ENCODE measurements around the gene DCLRE1A.

Gene DCLRE1A

GRCh38 chr10:113808168-113808567 is 45.7 kb downstream of the DCLRE1A start:
- no peak overlapping the region for H3K27ac ChIP-seq
- TF ChIP-seq CTCF (conservative IDR thresholded peaks at IDR 0.05): no peak

GRCh38 chr10:113806503-113806902 is 47.4 kb downstream of the DCLRE1A start:
- no peak overlapping the region for H3K27ac ChIP-seq
- no peak for TF ChIP-seq CTCF (conservative IDR thresholded peaks at IDR 0.05)

DNA sequence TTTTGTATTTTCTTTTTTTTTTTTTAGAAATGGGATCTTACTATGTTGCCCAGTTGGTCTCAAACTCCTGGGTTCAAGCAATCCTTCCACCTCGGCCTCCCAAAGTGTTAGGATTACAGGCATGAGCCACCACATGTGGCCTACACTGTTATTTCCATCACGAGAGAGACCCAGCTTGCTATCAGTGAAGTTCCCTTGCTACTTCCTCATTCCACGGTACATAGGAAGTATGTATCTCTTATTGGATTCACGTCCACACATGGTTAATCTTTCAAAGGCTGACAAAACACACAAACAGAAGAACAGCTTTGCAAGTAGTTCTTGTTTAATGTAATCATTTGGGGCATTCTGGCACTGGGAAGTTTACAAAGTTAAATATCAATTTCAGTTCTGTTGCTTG is 50.9 kb downstream of the DCLRE1A start:
- peak overlapping the region; percentile 50 for H3K27ac ChIP-seq
- no peak for TF ChIP-seq CTCF (conservative IDR thresholded peaks at IDR 0.05)

- H3K27ac ChIP-seq: no peak overlapping the region
- no peak for TF ChIP-seq CTCF (conservative IDR thresholded peaks at IDR 0.05)
Measured at GRCh38 chr10:113801569-113801968, 52.3 kb downstream of the DCLRE1A start.

DNA sequence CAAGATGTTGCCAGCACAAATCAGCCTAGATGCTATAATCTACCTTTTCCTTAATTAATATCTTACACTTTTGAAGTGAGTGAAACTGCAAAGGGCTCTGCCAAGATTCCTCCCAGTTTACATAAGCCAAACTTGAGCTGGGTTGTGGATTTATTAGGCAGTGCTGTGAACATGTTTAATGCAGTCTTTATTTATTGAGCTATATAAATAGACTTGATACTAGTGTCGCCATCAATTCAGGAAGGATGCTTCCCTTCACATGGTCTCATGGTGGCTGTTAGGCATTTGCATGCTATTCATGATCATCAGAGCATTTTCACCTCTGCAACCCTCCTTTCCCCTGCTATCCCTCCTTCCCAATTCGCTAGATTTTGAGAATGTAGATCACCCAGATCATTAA is 62.2 kb downstream of the DCLRE1A start:
- no peak for TF ChIP-seq CTCF (conservative IDR thresholded peaks at IDR 0.05)
- H3K27ac ChIP-seq: peak overlapping the region; percentile 58

DNA sequence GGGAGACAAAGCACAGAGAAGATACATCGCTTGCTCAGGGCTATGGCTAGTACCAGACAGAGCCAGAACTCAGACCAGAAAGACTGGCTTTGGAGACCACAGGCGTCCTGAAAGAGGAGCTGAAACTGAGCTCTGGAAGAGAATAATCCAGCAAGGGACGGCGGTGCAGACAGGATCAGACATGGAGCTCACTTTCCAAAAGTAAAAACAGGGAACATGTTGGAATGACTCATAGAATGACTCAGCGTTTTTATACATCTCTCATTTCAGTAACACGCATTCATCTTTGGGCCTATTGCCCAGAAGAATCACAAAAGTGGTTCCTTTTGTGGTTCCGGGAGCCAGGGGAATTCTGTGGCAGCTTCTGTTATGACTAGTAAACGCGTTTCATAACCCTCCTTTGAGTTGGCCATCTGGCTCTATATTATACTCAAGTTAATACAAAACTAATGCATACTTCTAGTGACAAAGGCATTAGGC is 65.2 kb downstream of the DCLRE1A start:
- H3K27ac ChIP-seq: no peak overlapping the region

More for the DNA sequence above, 65.2 kb downstream of the DCLRE1A start:
- TF ChIP-seq CTCF (conservative IDR thresholded peaks at IDR 0.05): no peak

All from VCaP (cell line).